Osteoblast (primary cell): ENCODE results near the gene C20orf204. TPM values are rescaled to one million over a fixed set of nuclear protein-coding genes. Genes with fewer than 3 reads are reported as not detected.
A peak's percentile ranks its signal among the peaks of the same experiment; 100 is the strongest.

Source experiments
- DNase-seq: peaks from one replicate; pipeline ENCODE4 v3.0.0; 2011; ENCODE audit warnings: low spot score, mixed read lengths; ENCODE audit not compliant: insufficient read length; ENCODE audit errors: missing footprints
- H2AFZ ChIP-seq: 2 replicates; pipeline ENCODE4 v1.6.0; 2011; ENCODE audit warnings: mild to moderate bottlenecking, low read length
- H3K27ac ChIP-seq: 2 replicates; pipeline ENCODE4 v1.5.1; 2011; ENCODE audit warnings: mild to moderate bottlenecking, low read depth, low read length, moderate library complexity
- H3K27me3 ChIP-seq: 2 replicates; pipeline ENCODE4 v1.6.0; 2012; ENCODE audit warnings: mild to moderate bottlenecking, control low read depth, inconsistent platforms, low read length, moderate library complexity; ENCODE audit not compliant: insufficient read depth
- H3K36me3 ChIP-seq: 2 replicates; pipeline ENCODE4 v1.5.1; 2011; ENCODE audit warnings: mild to moderate bottlenecking, low read length, control low read depth, moderate library complexity; ENCODE audit not compliant: insufficient read depth
- H3K4me1 ChIP-seq: 2 replicates; pipeline ENCODE4 v1.5.1; 2011; ENCODE audit warnings: mild to moderate bottlenecking, low read length, control low read depth, moderate library complexity; ENCODE audit not compliant: insufficient read depth
- H3K4me2 ChIP-seq: 2 replicates; pipeline ENCODE4 v1.6.0; 2011; ENCODE audit warnings: mild to moderate bottlenecking, low read length; ENCODE audit not compliant: insufficient read depth
- H3K4me3 ChIP-seq: fragments of 200-600 bp; sonication (generic); 3 replicates; pipeline ENCODE4 v1.5.1; 2012; ENCODE audit warnings: mild to moderate bottlenecking, low read length, inconsistent platforms; ENCODE audit not compliant: insufficient read depth
- H3K79me2 ChIP-seq: 2 replicates; pipeline ENCODE4 v1.6.0; 2012; ENCODE audit warnings: mild to moderate bottlenecking, low read length, control low read depth, inconsistent platforms; ENCODE audit not compliant: insufficient read depth
- H3K9me3 ChIP-seq: 2 replicates; pipeline ENCODE4 v1.5.1; 2011; ENCODE audit warnings: low read depth, low read length, control low read depth
- H4K20me1 ChIP-seq: 2 replicates; pipeline ENCODE4 v1.6.0; 2012; ENCODE audit warnings: mild to moderate bottlenecking, low read length, control low read depth; ENCODE audit not compliant: insufficient read depth
- total RNA-seq: library from RNA; depleted of rRNA; stranded (reverse); fragments of >200 nt; gene quantifications from 2 replicates; pipeline ENCODE4 v1.2.3, GENCODE V29; 2012
- TF ChIP-seq, protein P1 (sequence below): IDR thresholded peaks from 2 replicates; pipeline ENCODE4 v1.5.1; 2011; ENCODE audit warnings: mild to moderate bottlenecking, low read depth, low read length, moderate library complexity; ENCODE audit errors: extremely low read depth

Gene C20orf204
- total RNA-seq, 1 donor: 1.1 TPM

DNA sequence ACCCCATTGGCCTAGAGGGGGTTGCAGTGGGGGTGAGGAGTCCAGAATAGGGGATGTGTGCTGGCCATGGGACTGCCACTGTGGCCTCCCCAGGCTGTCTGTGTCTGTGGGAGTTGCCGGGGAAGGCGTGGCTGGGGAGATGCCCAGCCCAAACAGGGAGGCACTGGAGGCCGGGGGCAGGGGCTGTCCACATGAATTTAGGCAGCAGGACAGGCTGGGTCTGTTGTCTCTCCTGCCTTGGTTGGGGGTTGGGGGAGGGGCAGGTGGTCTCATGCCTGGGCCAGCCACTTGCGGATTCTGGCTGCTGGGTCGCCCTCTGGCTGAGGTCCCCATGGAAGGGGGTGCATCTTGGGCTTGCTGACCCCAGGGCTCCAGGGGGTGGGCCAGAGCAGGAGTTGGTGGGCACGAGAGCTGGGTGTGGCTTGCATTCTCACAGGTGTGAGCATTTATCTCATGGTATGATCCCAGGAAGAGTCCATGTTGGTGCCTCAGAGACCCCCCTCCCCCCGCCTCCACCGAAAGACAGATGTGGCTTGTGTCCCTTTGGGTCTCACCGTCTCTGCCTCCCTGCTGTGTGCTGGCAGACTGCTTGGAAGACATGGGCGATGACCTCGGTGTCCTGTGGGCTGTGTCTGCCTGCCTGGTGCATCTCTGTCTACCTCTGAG is 9.5 kb downstream of the C20orf204 start:
- Histone ChIP-seq H3K4me1 (no peaks in the 10 kb centered on the region), H4K20me1 (no peaks in the 10 kb centered on the region), H3K79me2 (no peaks in the 10 kb centered on the region), H3K27ac (no peak overlapping the region), H3K9me3 (no peaks in the 10 kb centered on the region), H3K36me3 (no peaks in the 10 kb centered on the region), H3K4me2 (no peak overlapping the region), H3K27me3 (peaks cover 42% of the 10 kb centered on the region), H3K4me3 (no peak overlapping the region), H2AFZ (no peak overlapping the region)
- TF ChIP-seq, protein P1, sequence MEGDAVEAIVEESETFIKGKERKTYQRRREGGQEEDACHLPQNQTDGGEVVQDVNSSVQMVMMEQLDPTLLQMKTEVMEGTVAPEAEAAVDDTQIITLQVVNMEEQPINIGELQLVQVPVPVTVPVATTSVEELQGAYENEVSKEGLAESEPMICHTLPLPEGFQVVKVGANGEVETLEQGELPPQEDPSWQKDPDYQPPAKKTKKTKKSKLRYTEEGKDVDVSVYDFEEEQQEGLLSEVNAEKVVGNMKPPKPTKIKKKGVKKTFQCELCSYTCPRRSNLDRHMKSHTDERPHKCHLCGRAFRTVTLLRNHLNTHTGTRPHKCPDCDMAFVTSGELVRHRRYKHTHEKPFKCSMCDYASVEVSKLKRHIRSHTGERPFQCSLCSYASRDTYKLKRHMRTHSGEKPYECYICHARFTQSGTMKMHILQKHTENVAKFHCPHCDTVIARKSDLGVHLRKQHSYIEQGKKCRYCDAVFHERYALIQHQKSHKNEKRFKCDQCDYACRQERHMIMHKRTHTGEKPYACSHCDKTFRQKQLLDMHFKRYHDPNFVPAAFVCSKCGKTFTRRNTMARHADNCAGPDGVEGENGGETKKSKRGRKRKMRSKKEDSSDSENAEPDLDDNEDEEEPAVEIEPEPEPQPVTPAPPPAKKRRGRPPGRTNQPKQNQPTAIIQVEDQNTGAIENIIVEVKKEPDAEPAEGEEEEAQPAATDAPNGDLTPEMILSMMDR: no peak
- no peak for DNase-seq

GRCh38 chr20:64047046-64047389 is 11.0 kb downstream of the C20orf204 start:
- no peak overlapping the region for H3K4me3 ChIP-seq
- H2AFZ ChIP-seq: no peak overlapping the region
- no peaks in the 10 kb centered on the region for H4K20me1 ChIP-seq
- TF ChIP-seq, protein P1: no peak
- H3K4me2 ChIP-seq: no peak overlapping the region
- H3K79me2 ChIP-seq: no peaks in the 10 kb centered on the region
- H3K27me3 ChIP-seq: peaks cover 29% of the 10 kb centered on the region
- H3K4me1 ChIP-seq: no peaks in the 10 kb centered on the region
- no peaks in the 10 kb centered on the region for H3K9me3 ChIP-seq
- peak; percentile 87 for DNase-seq
- no peaks in the 10 kb centered on the region for H3K36me3 ChIP-seq
- no peak overlapping the region for H3K27ac ChIP-seq

DNA sequence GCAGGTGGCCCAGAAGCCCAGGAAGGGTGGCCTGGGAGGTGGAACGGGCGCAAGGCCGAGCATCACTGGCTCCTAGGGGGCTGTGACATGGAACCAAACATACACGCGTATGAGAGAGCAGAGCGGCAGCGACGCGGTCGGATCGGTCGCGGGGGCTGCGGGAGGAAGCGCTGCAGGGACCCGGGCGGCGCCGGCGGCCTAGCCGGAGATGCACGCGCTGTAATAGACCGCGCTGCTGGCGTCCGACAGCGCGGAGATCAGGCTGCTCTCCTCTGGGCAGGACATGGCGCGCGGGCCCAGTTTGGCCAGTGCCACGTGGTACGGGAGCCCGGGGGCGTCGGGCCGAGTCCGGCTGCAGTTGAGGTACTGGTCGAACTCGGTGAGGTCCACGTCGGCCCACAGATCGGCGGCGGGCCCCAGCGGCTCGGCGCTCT is 12.0 kb downstream of the C20orf204 start:
- Histone ChIP-seq H3K27me3 (peaks cover 24% of the 10 kb centered on the region), H3K4me1 (no peaks in the 10 kb centered on the region), H2AFZ (no peak overlapping the region), H3K9me3 (no peaks in the 10 kb centered on the region), H3K4me2 (no peak overlapping the region), H3K27ac (no peak overlapping the region), H3K36me3 (no peaks in the 10 kb centered on the region), H3K4me3 (no peak overlapping the region), H3K79me2 (no peaks in the 10 kb centered on the region), H4K20me1 (no peaks in the 10 kb centered on the region)
- TF ChIP-seq, protein P1: no peak
- peak; percentile 82 for DNase-seq

- TF ChIP-seq, protein P1: no peak
These were observed 12.5 kb downstream of the C20orf204 start for GRCh38 chr20:64048402-64049044.

More at GRCh38 chr20:64048402-64049044, 12.5 kb downstream of the C20orf204 start:
- Histone ChIP-seq H3K36me3 (no peaks in the 10 kb centered on the region), H3K27me3 (peaks cover 24% of the 10 kb centered on the region), H4K20me1 (no peaks in the 10 kb centered on the region), H2AFZ (no peak overlapping the region), H3K4me2 (no peak overlapping the region), H3K9me3 (no peaks in the 10 kb centered on the region), H3K27ac (no peak overlapping the region), H3K4me3 (no peak overlapping the region), H3K4me1 (no peaks in the 10 kb centered on the region), H3K79me2 (no peaks in the 10 kb centered on the region)
- DNase-seq: peak; percentile 92
